ENCODE results near the gene TOMM22.
A peak's percentile ranks its signal among the peaks of the same experiment; 100 is the strongest.

Gene TOMM22

GRCh38 chr22:38707984-38708383 is 26.2 kb downstream of the TOMM22 start:
- H3K4me3 ChIP-seq (ENCODE audit: low read depth, low read length): peak overlapping the region; percentile 82
- peaks cover 2% of the 10 kb centered on the region for H3K36me3 ChIP-seq (ENCODE audit: control insufficient read depth, insufficient read depth, low read length)
- no peaks in the 10 kb centered on the region for H3K27me3 ChIP-seq (ENCODE audit: control insufficient read depth, insufficient read depth, low read length)
- no peak overlapping the region for H3K9ac ChIP-seq (ENCODE audit: low read depth, low read length)
- no peaks in the 10 kb centered on the region for H3K9me3 ChIP-seq (ENCODE audit: control insufficient read depth, insufficient read depth, low read length)
- H3K4me1 ChIP-seq (ENCODE audit: control insufficient read depth, insufficient read depth, low read length): peaks cover 30% of the 10 kb centered on the region

GRCh38 chr22:38709306-38709705 is 27.5 kb downstream of the TOMM22 start:
- no peak overlapping the region for H3K9ac ChIP-seq (ENCODE audit: low read depth, low read length)
- no peaks in the 10 kb centered on the region for H3K27me3 ChIP-seq (ENCODE audit: control insufficient read depth, insufficient read depth, low read length)
- no peak overlapping the region for H3K4me3 ChIP-seq (ENCODE audit: low read depth, low read length)
- peaks cover 29% of the 10 kb centered on the region for H3K4me1 ChIP-seq (ENCODE audit: control insufficient read depth, insufficient read depth, low read length)
- no peaks in the 10 kb centered on the region for H3K9me3 ChIP-seq (ENCODE audit: control insufficient read depth, insufficient read depth, low read length)
- H3K36me3 ChIP-seq (ENCODE audit: control insufficient read depth, insufficient read depth, low read length): peaks cover 5% of the 10 kb centered on the region

GRCh38 chr22:38710351-38710750 is 28.6 kb downstream of the TOMM22 start:
- Histone ChIP-seq H3K4me1 (ENCODE audit: control insufficient read depth, insufficient read depth, low read length) (peaks cover 23% of the 10 kb centered on the region), H3K4me3 (ENCODE audit: low read depth, low read length) (no peak overlapping the region), H3K27me3 (ENCODE audit: control insufficient read depth, insufficient read depth, low read length) (no peaks in the 10 kb centered on the region), H3K36me3 (ENCODE audit: control insufficient read depth, insufficient read depth, low read length) (peaks cover 8% of the 10 kb centered on the region), H3K9ac (ENCODE audit: low read depth, low read length) (no peak overlapping the region), H3K9me3 (ENCODE audit: control insufficient read depth, insufficient read depth, low read length) (no peaks in the 10 kb centered on the region)

GRCh38 chr22:38710866-38711265 is 29.1 kb downstream of the TOMM22 start:
- no peaks in the 10 kb centered on the region for H3K27me3 ChIP-seq (ENCODE audit: control insufficient read depth, insufficient read depth, low read length)
- no peak overlapping the region for H3K4me3 ChIP-seq (ENCODE audit: low read depth, low read length)
- peaks cover 23% of the 10 kb centered on the region for H3K4me1 ChIP-seq (ENCODE audit: control insufficient read depth, insufficient read depth, low read length)
- H3K36me3 ChIP-seq (ENCODE audit: control insufficient read depth, insufficient read depth, low read length): peaks cover 13% of the 10 kb centered on the region
- no peaks in the 10 kb centered on the region for H3K9me3 ChIP-seq (ENCODE audit: control insufficient read depth, insufficient read depth, low read length)
- H3K9ac ChIP-seq (ENCODE audit: low read depth, low read length): no peak overlapping the region

GRCh38 chr22:38712486-38713207 is 30.9 kb downstream of the TOMM22 start:
- Histone ChIP-seq H3K9me3 (ENCODE audit: control insufficient read depth, insufficient read depth, low read length) (no peaks in the 10 kb centered on the region), H3K4me3 (ENCODE audit: low read depth, low read length) (no peak overlapping the region), H3K36me3 (ENCODE audit: control insufficient read depth, insufficient read depth, low read length) (peaks cover 31% of the 10 kb centered on the region), H3K27me3 (ENCODE audit: control insufficient read depth, insufficient read depth, low read length) (no peaks in the 10 kb centered on the region), H3K4me1 (ENCODE audit: control insufficient read depth, insufficient read depth, low read length) (peaks cover 17% of the 10 kb centered on the region), H3K9ac (ENCODE audit: low read depth, low read length) (no peak overlapping the region)

- H3K36me3 ChIP-seq (ENCODE audit: control insufficient read depth, insufficient read depth, low read length): peaks cover 34% of the 10 kb centered on the region
- no peaks in the 10 kb centered on the region for H3K9me3 ChIP-seq (ENCODE audit: control insufficient read depth, insufficient read depth, low read length)
- no peaks in the 10 kb centered on the region for H3K27me3 ChIP-seq (ENCODE audit: control insufficient read depth, insufficient read depth, low read length)
- H3K4me3 ChIP-seq (ENCODE audit: low read depth, low read length): no peak overlapping the region
- H3K9ac ChIP-seq (ENCODE audit: low read depth, low read length): no peak overlapping the region
- peaks cover 13% of the 10 kb centered on the region for H3K4me1 ChIP-seq (ENCODE audit: control insufficient read depth, insufficient read depth, low read length)
Measured at GRCh38 chr22:38713921-38714320, 32.2 kb downstream of the TOMM22 start.

- H3K4me3 ChIP-seq (ENCODE audit: low read depth, low read length): no peak overlapping the region
- peaks cover 34% of the 10 kb centered on the region for H3K36me3 ChIP-seq (ENCODE audit: control insufficient read depth, insufficient read depth, low read length)
- H3K9me3 ChIP-seq (ENCODE audit: control insufficient read depth, insufficient read depth, low read length): no peaks in the 10 kb centered on the region
- no peaks in the 10 kb centered on the region for H3K27me3 ChIP-seq (ENCODE audit: control insufficient read depth, insufficient read depth, low read length)
- H3K4me1 ChIP-seq (ENCODE audit: control insufficient read depth, insufficient read depth, low read length): peaks cover 10% of the 10 kb centered on the region
- H3K9ac ChIP-seq (ENCODE audit: low read depth, low read length): no peak overlapping the region
Measured at GRCh38 chr22:38715176-38715764, 33.5 kb downstream of the TOMM22 start.

- Histone ChIP-seq H3K4me3 (ENCODE audit: low read depth, low read length) (no peak overlapping the region), H3K27me3 (ENCODE audit: control insufficient read depth, insufficient read depth, low read length) (no peaks in the 10 kb centered on the region), H3K9ac (ENCODE audit: low read depth, low read length) (no peak overlapping the region), H3K4me1 (ENCODE audit: control insufficient read depth, insufficient read depth, low read length) (peaks cover 10% of the 10 kb centered on the region), H3K36me3 (ENCODE audit: control insufficient read depth, insufficient read depth, low read length) (peaks cover 39% of the 10 kb centered on the region), H3K9me3 (ENCODE audit: control insufficient read depth, insufficient read depth, low read length) (no peaks in the 10 kb centered on the region)
Measured at GRCh38 chr22:38715852-38716251, 34.1 kb downstream of the TOMM22 start.

- peaks cover 39% of the 10 kb centered on the region for H3K36me3 ChIP-seq (ENCODE audit: control insufficient read depth, insufficient read depth, low read length)
- H3K9me3 ChIP-seq (ENCODE audit: control insufficient read depth, insufficient read depth, low read length): no peaks in the 10 kb centered on the region
- H3K27me3 ChIP-seq (ENCODE audit: control insufficient read depth, insufficient read depth, low read length): no peaks in the 10 kb centered on the region
- no peak overlapping the region for H3K4me3 ChIP-seq (ENCODE audit: low read depth, low read length)
- H3K4me1 ChIP-seq (ENCODE audit: control insufficient read depth, insufficient read depth, low read length): peaks cover 10% of the 10 kb centered on the region
- no peak overlapping the region for H3K9ac ChIP-seq (ENCODE audit: low read depth, low read length)
Measured at GRCh38 chr22:38716271-38716670, 34.5 kb downstream of the TOMM22 start.

- H3K9me3 ChIP-seq (ENCODE audit: control insufficient read depth, insufficient read depth, low read length): no peaks in the 10 kb centered on the region
- H3K4me3 ChIP-seq (ENCODE audit: low read depth, low read length): no peak overlapping the region
- no peak overlapping the region for H3K9ac ChIP-seq (ENCODE audit: low read depth, low read length)
- peaks cover 10% of the 10 kb centered on the region for H3K4me1 ChIP-seq (ENCODE audit: control insufficient read depth, insufficient read depth, low read length)
- H3K36me3 ChIP-seq (ENCODE audit: control insufficient read depth, insufficient read depth, low read length): peaks cover 44% of the 10 kb centered on the region
- no peaks in the 10 kb centered on the region for H3K27me3 ChIP-seq (ENCODE audit: control insufficient read depth, insufficient read depth, low read length)
Measured at GRCh38 chr22:38716826-38717225, 35.1 kb downstream of the TOMM22 start.

- Histone ChIP-seq H3K4me1 (ENCODE audit: control insufficient read depth, insufficient read depth, low read length) (peaks cover 10% of the 10 kb centered on the region), H3K9me3 (ENCODE audit: control insufficient read depth, insufficient read depth, low read length) (no peaks in the 10 kb centered on the region), H3K27me3 (ENCODE audit: control insufficient read depth, insufficient read depth, low read length) (no peaks in the 10 kb centered on the region), H3K4me3 (ENCODE audit: low read depth, low read length) (no peak overlapping the region), H3K9ac (ENCODE audit: low read depth, low read length) (no peak overlapping the region), H3K36me3 (ENCODE audit: control insufficient read depth, insufficient read depth, low read length) (peaks cover 45% of the 10 kb centered on the region)
Measured at GRCh38 chr22:38717244-38717643, 35.5 kb downstream of the TOMM22 start.

- Histone ChIP-seq H3K9me3 (ENCODE audit: control insufficient read depth, insufficient read depth, low read length) (no peaks in the 10 kb centered on the region), H3K4me1 (ENCODE audit: control insufficient read depth, insufficient read depth, low read length) (no peaks in the 10 kb centered on the region), H3K9ac (ENCODE audit: low read depth, low read length) (no peak overlapping the region), H3K27me3 (ENCODE audit: control insufficient read depth, insufficient read depth, low read length) (no peaks in the 10 kb centered on the region), H3K36me3 (ENCODE audit: control insufficient read depth, insufficient read depth, low read length) (peaks cover 56% of the 10 kb centered on the region), H3K4me3 (ENCODE audit: low read depth, low read length) (no peak overlapping the region)
Measured at GRCh38 chr22:38718414-38718813, 36.7 kb downstream of the TOMM22 start.

All from iPS-15b (cell line).